Measurements from ENCODE around the gene IGHMBP2.
"Not testable (repeated sequence)": the region's sequence is repeated elsewhere in the genome, so short reads cannot be mapped to it uniquely, and the experiment has no call there.

The IGHMBP2 gene

GRCh38 chr11:68962527-68963250 lies 59.0 kb downstream of the IGHMBP2 start:
- Mint-ChIP-seq H3K4me3 (peak overlapping the region; percentile 69), H3K27me3 (ENCODE audit: low read depth) (no peaks in the 10 kb centered on the region), H3K4me1 (ENCODE audit: low read depth) (peaks cover 33% of the 10 kb centered on the region), H3K36me3 (ENCODE audit: low read depth) (peaks cover 11% of the 10 kb centered on the region), H3K27ac (peak overlapping the region; percentile 82), H3K9me3 (no peaks in the 10 kb centered on the region)
- no peak for DNase-seq (ENCODE audit: low spot score)

GRCh38 chr11:68963779-68964178 lies 60.1 kb downstream of the IGHMBP2 start:
- DNase-seq (ENCODE audit: low spot score), result no peak
- peaks cover 11% of the 10 kb centered on the region for H3K36me3 Mint-ChIP-seq (ENCODE audit: low read depth)
- no peaks in the 10 kb centered on the region for H3K27me3 Mint-ChIP-seq (ENCODE audit: low read depth)
- no peaks in the 10 kb centered on the region for H3K9me3 Mint-ChIP-seq
- peak overlapping the region; percentile 26 for H3K4me3 Mint-ChIP-seq
- H3K4me1 Mint-ChIP-seq (ENCODE audit: low read depth), result peaks cover 33% of the 10 kb centered on the region
- H3K27ac Mint-ChIP-seq, result peak overlapping the region; percentile 82

- peaks cover 11% of the 10 kb centered on the region for H3K36me3 Mint-ChIP-seq (ENCODE audit: low read depth)
- H3K9me3 Mint-ChIP-seq, result no peaks in the 10 kb centered on the region
- H3K27me3 Mint-ChIP-seq (ENCODE audit: low read depth), result no peaks in the 10 kb centered on the region
- peak overlapping the region; percentile 70 for H3K4me3 Mint-ChIP-seq
- peak overlapping the region; percentile 88 for H3K27ac Mint-ChIP-seq
- peaks cover 33% of the 10 kb centered on the region for H3K4me1 Mint-ChIP-seq (ENCODE audit: low read depth)
- DNase-seq (ENCODE audit: low spot score), result no peak
Observed at GRCh38 chr11:68965901-68966853, 62.5 kb downstream of the IGHMBP2 start.

GRCh38 chr11:68966894-68967780 lies 63.4 kb downstream of the IGHMBP2 start:
- no peak for DNase-seq (ENCODE audit: low spot score)
- Mint-ChIP-seq H3K27me3 (ENCODE audit: low read depth) (peaks cover 3% of the 10 kb centered on the region), H3K36me3 (ENCODE audit: low read depth) (peaks cover 11% of the 10 kb centered on the region), H3K9me3 (no peaks in the 10 kb centered on the region), H3K4me3 (no peak overlapping the region), H3K4me1 (ENCODE audit: low read depth) (peaks cover 33% of the 10 kb centered on the region), H3K27ac (no peak overlapping the region)

GRCh38 chr11:68968306-68969250 lies 64.9 kb downstream of the IGHMBP2 start:
- peaks cover 3% of the 10 kb centered on the region for H3K27me3 Mint-ChIP-seq (ENCODE audit: low read depth)
- peaks cover 6% of the 10 kb centered on the region for H3K36me3 Mint-ChIP-seq (ENCODE audit: low read depth)
- DNase-seq (ENCODE audit: low spot score), result no peak
- H3K27ac Mint-ChIP-seq, result no peak overlapping the region
- H3K4me1 Mint-ChIP-seq (ENCODE audit: low read depth), result peaks cover 26% of the 10 kb centered on the region
- H3K4me3 Mint-ChIP-seq, result no peak overlapping the region
- no peaks in the 10 kb centered on the region for H3K9me3 Mint-ChIP-seq

GRCh38 chr11:68969386-68969785 lies 65.7 kb downstream of the IGHMBP2 start:
- Mint-ChIP-seq H3K27me3 (ENCODE audit: low read depth) (peaks cover 3% of the 10 kb centered on the region), H3K4me1 (ENCODE audit: low read depth) (peaks cover 23% of the 10 kb centered on the region), H3K4me3 (no peak overlapping the region), H3K36me3 (ENCODE audit: low read depth) (peaks cover 3% of the 10 kb centered on the region), H3K9me3 (no peaks in the 10 kb centered on the region), H3K27ac (no peak overlapping the region)
- DNase-seq (ENCODE audit: low spot score), result no peak

GRCh38 chr11:68970921-68971636 lies 67.4 kb downstream of the IGHMBP2 start:
- Mint-ChIP-seq H3K27me3 (ENCODE audit: low read depth) (peaks cover 3% of the 10 kb centered on the region), H3K27ac (no peak overlapping the region), H3K4me1 (ENCODE audit: low read depth) (peaks cover 11% of the 10 kb centered on the region), H3K36me3 (ENCODE audit: low read depth) (peaks cover 3% of the 10 kb centered on the region), H3K4me3 (no peak overlapping the region), H3K9me3 (no peaks in the 10 kb centered on the region)
- DNase-seq (ENCODE audit: low spot score), result no peak

- peaks cover 7% of the 10 kb centered on the region for H3K27me3 Mint-ChIP-seq (ENCODE audit: low read depth)
- H3K4me3 Mint-ChIP-seq, result no peak overlapping the region
- peaks cover 2% of the 10 kb centered on the region for H3K4me1 Mint-ChIP-seq (ENCODE audit: low read depth)
- H3K9me3 Mint-ChIP-seq, result no peaks in the 10 kb centered on the region
- peaks cover 3% of the 10 kb centered on the region for H3K36me3 Mint-ChIP-seq (ENCODE audit: low read depth)
- no peak overlapping the region for H3K27ac Mint-ChIP-seq
- no peak for DNase-seq (ENCODE audit: low spot score)
Observed at GRCh38 chr11:68973219-68973618, 69.5 kb downstream of the IGHMBP2 start.

- H3K9me3 Mint-ChIP-seq; H3K27me3 Mint-ChIP-seq (ENCODE audit: low read depth); H3K4me3 Mint-ChIP-seq; H3K27ac Mint-ChIP-seq; H3K4me1 Mint-ChIP-seq (ENCODE audit: low read depth); DNase-seq (ENCODE audit: low spot score); H3K36me3 Mint-ChIP-seq (ENCODE audit: low read depth): not testable (repeated sequence)
Observed at GRCh38 chr11:68973706-68974105, 70.0 kb downstream of the IGHMBP2 start.

GRCh38 chr11:68974421-68975194 lies 70.9 kb downstream of the IGHMBP2 start:
- peak overlapping the region; percentile 88 for H3K27ac Mint-ChIP-seq
- DNase-seq (ENCODE audit: low spot score), result no peak

GRCh38 chr11:68976095-68976494 lies 72.4 kb downstream of the IGHMBP2 start:
- no peak overlapping the region for H3K27ac Mint-ChIP-seq
- DNase-seq (ENCODE audit: low spot score), result no peak
- peaks cover 3% of the 10 kb centered on the region for H3K36me3 Mint-ChIP-seq (ENCODE audit: low read depth)
- no peaks in the 10 kb centered on the region for H3K9me3 Mint-ChIP-seq
- peaks cover 7% of the 10 kb centered on the region for H3K27me3 Mint-ChIP-seq (ENCODE audit: low read depth)
- peaks cover 2% of the 10 kb centered on the region for H3K4me1 Mint-ChIP-seq (ENCODE audit: low read depth)
- H3K4me3 Mint-ChIP-seq, result no peak overlapping the region

More at GRCh38 chr11:68974421-68975194, 70.9 kb downstream of the IGHMBP2 start:
- H3K4me3 Mint-ChIP-seq, result no peak overlapping the region
- H3K9me3 Mint-ChIP-seq, result no peaks in the 10 kb centered on the region
- H3K27me3 Mint-ChIP-seq (ENCODE audit: low read depth), result peaks cover 7% of the 10 kb centered on the region
- peaks cover 3% of the 10 kb centered on the region for H3K36me3 Mint-ChIP-seq (ENCODE audit: low read depth)
- peaks cover 2% of the 10 kb centered on the region for H3K4me1 Mint-ChIP-seq (ENCODE audit: low read depth)

- H3K9me3 Mint-ChIP-seq, result no peaks in the 10 kb centered on the region
- peaks cover 2% of the 10 kb centered on the region for H3K4me1 Mint-ChIP-seq (ENCODE audit: low read depth)
- peaks cover 3% of the 10 kb centered on the region for H3K36me3 Mint-ChIP-seq (ENCODE audit: low read depth)
- no peak overlapping the region for H3K4me3 Mint-ChIP-seq
- H3K27ac Mint-ChIP-seq, result no peak overlapping the region
- peaks cover 4% of the 10 kb centered on the region for H3K27me3 Mint-ChIP-seq (ENCODE audit: low read depth)
- DNase-seq (ENCODE audit: low spot score), result no peak
Observed at GRCh38 chr11:68976563-68976962, 72.9 kb downstream of the IGHMBP2 start.
